ENCODE data around the gene ATRNL1. TPM values are rescaled to one million over a fixed set of nuclear protein-coding genes. Genes with fewer than 3 reads are reported as not detected.

Gene ATRNL1
- total RNA-seq, 1 donor from 2014 or later, result 16.4 TPM

- Mint-ChIP-seq H3K36me3 (no peaks in the 10 kb centered on the region), H3K27ac (peak overlapping the region; percentile 26), H3K27me3 (ENCODE audit: insufficient read depth, low read depth) (peaks cover 8% of the 10 kb centered on the region), H3K9me3 (peaks cover 3% of the 10 kb centered on the region), H3K4me1 (peaks cover 9% of the 10 kb centered on the region), H3K4me3 (no peak overlapping the region)
- Histone ChIP-seq H2AFZ (replicated peaks) (no peak overlapping the region), H3K4me3 (no peak overlapping the region), H3K79me2 (ENCODE audit: low read depth) (no peaks in the 10 kb centered on the region), H4K20me1 (ENCODE audit: low read depth) (no peaks in the 10 kb centered on the region), H3K9me3 (ENCODE audit: low read depth) (no peaks in the 10 kb centered on the region), H3K36me3 (no peaks in the 10 kb centered on the region), H3F3A (ENCODE audit: low read depth) (peaks cover 2% of the 10 kb centered on the region), H3K4me2 (no peak overlapping the region), H3K27ac (no peak overlapping the region), H3K4me1 (peaks cover 14% of the 10 kb centered on the region), H3K27me3 (no peaks in the 10 kb centered on the region), H3K9ac (no peak overlapping the region)
- no peak for TF ChIP-seq EZH2phosphoT487 (IDR thresholded peaks at IDR 0.05)
- no peak for TF ChIP-seq EZH2 (IDR thresholded peaks at IDR 0.05)
- TF ChIP-seq CTCF (IDR thresholded peaks at IDR 0.05), result no peak
- no peak for DNase-seq (ENCODE audit: low spot score)
These were observed 879.3 kb downstream of the ATRNL1 start for GRCh38 chr10:115972426-115972825.

- Mint-ChIP-seq H3K4me3 (no peak overlapping the region), H3K36me3 (no peaks in the 10 kb centered on the region), H3K4me1 (peaks cover 9% of the 10 kb centered on the region), H3K27ac (no peak overlapping the region), H3K9me3 (peaks cover 3% of the 10 kb centered on the region), H3K27me3 (ENCODE audit: insufficient read depth, low read depth) (peaks cover 6% of the 10 kb centered on the region)
- no peak for DNase-seq (ENCODE audit: low spot score)
- H3K4me1 ChIP-seq, result peaks cover 14% of the 10 kb centered on the region
- H3K9ac ChIP-seq, result no peak overlapping the region
- no peak overlapping the region for H3K4me2 ChIP-seq
- no peak overlapping the region for H3K4me3 ChIP-seq
- H3K27me3 ChIP-seq, result no peaks in the 10 kb centered on the region
- H3K27ac ChIP-seq, result no peak overlapping the region
- peaks cover 2% of the 10 kb centered on the region for H3F3A ChIP-seq (ENCODE audit: low read depth)
- no peak overlapping the region for H2AFZ ChIP-seq (replicated peaks)
- H3K79me2 ChIP-seq (ENCODE audit: low read depth), result no peaks in the 10 kb centered on the region
- no peak for TF ChIP-seq CTCF (IDR thresholded peaks at IDR 0.05)
- no peak for TF ChIP-seq EZH2phosphoT487 (IDR thresholded peaks at IDR 0.05)
- no peak for TF ChIP-seq EZH2 (IDR thresholded peaks at IDR 0.05)
- no peaks in the 10 kb centered on the region for H3K36me3 ChIP-seq
- H3K9me3 ChIP-seq (ENCODE audit: low read depth), result no peaks in the 10 kb centered on the region
- H4K20me1 ChIP-seq (ENCODE audit: low read depth), result no peaks in the 10 kb centered on the region
These were observed 881.2 kb downstream of the ATRNL1 start for GRCh38 chr10:115974351-115974750.

GRCh38 chr10:115974816-115975430, 881.8 kb downstream of the ATRNL1 start:
- Histone ChIP-seq H3K27ac (no peak overlapping the region), H3F3A (ENCODE audit: low read depth) (peaks cover 2% of the 10 kb centered on the region), H3K36me3 (no peaks in the 10 kb centered on the region), H4K20me1 (ENCODE audit: low read depth) (no peaks in the 10 kb centered on the region), H3K9me3 (ENCODE audit: low read depth) (no peaks in the 10 kb centered on the region), H3K4me1 (peaks cover 14% of the 10 kb centered on the region), H3K9ac (no peak overlapping the region), H3K4me2 (no peak overlapping the region), H3K79me2 (ENCODE audit: low read depth) (no peaks in the 10 kb centered on the region), H2AFZ (replicated peaks) (no peak overlapping the region), H3K4me3 (no peak overlapping the region), H3K27me3 (no peaks in the 10 kb centered on the region)
- TF ChIP-seq CTCF (IDR thresholded peaks at IDR 0.05) (no peak), EZH2phosphoT487 (IDR thresholded peaks at IDR 0.05) (no peak), EZH2 (IDR thresholded peaks at IDR 0.05) (no peak)
- no peak for DNase-seq (ENCODE audit: low spot score)
- H3K27me3 Mint-ChIP-seq (ENCODE audit: insufficient read depth, low read depth), result peaks cover 8% of the 10 kb centered on the region
- peaks cover 9% of the 10 kb centered on the region for H3K4me1 Mint-ChIP-seq
- H3K9me3 Mint-ChIP-seq, result peaks cover 3% of the 10 kb centered on the region
- H3K27ac Mint-ChIP-seq, result no peak overlapping the region
- no peak overlapping the region for H3K4me3 Mint-ChIP-seq
- no peaks in the 10 kb centered on the region for H3K36me3 Mint-ChIP-seq
